Mucosa of descending colon (tissue), 3 donors: ENCODE measurements around the gene CRTAC1. TPM values are rescaled to one million over a fixed set of nuclear protein-coding genes. Genes with fewer than 3 reads are reported as not detected.

Source experiments
- ATAC-seq: fragments of 200-7000 bp; cut with Tn5 transposase; one replicate; pipeline ENCODE4 v1.9.1; 2020; ENCODE audit warnings: mild to moderate bottlenecking, moderate library complexity
- DNase-seq, 3 donors: peaks; one replicate each; pipeline ENCODE4 v3.0.0-alpha.2; 2020
- H3K36me3 ChIP-seq: fragments of 200-600 bp; one replicate; pipeline ENCODE4 v1.8.0; 2021; ENCODE audit warnings: low read depth, mild to moderate bottlenecking
- H3K4me1 ChIP-seq: fragments of 200-600 bp; one replicate; pipeline ENCODE4 v1.8.0; 2021; ENCODE audit warnings: low read depth, mild to moderate bottlenecking
- H3K4me3 ChIP-seq: fragments of 200-600 bp; one replicate; pipeline ENCODE4 v1.8.0; 2021; ENCODE audit warnings: mild to moderate bottlenecking
- H3K9me3 ChIP-seq: fragments of 200-600 bp; one replicate; pipeline ENCODE4 v1.8.0; 2021; ENCODE audit warnings: mild to moderate bottlenecking
- CTCF ChIP-seq: fragments of 200-600 bp; IDR thresholded peaks from one replicate; pipeline ENCODE4 v1.8.0; 2022; ENCODE audit warnings: antibody characterized with exemption, mild to moderate bottlenecking
- intact Hi-C, 2 donors: fragments of 100-400 bp; cut with DNase I in 1 of 2; cut with micrococcal nuclease in 1 of 2; formaldehyde crosslinking; loops; one replicate each; pipeline versions ENCODE4 v1.11.0 to v1.11.1; 2022; cut with DNase I, micrococcal nuclease
- total RNA-seq, 3 donors: library from RNA; stranded (reverse); fragmentation: NEBNext Ultra II Directional in 2 of 3; extraction: Animal tissue kit (Norgen Biotek cat#: 25700) in 2 of 3; gene quantifications; one replicate each; pipeline versions ENCODE4 v1.2.1 to v1.2.4, GENCODE V29; 2021 to 2023
- donor health status: DM: no; HTN: no; CAD: no; lungs with moderate emphysema.
- donor health status: DM: no; HTN: no; CAD: no.
- donor health status: DM: no; HTN: yes; CAD: no.

The CRTAC1 gene
- total RNA-seq, 3 donors from 2014 or later: 0.17 to 8.8 (median 1.0) TPM

GRCh38 chr10:97889461-97890265, 140.8 kb downstream of the CRTAC1 start:
- DNase-seq (no peak), ATAC-seq (no peak)
- no peaks in the 10 kb centered on the region for H3K36me3 ChIP-seq
- intact Hi-C loops: no loop called here
- H3K4me1 ChIP-seq: no peaks in the 10 kb centered on the region
- no peaks in the 10 kb centered on the region for H3K9me3 ChIP-seq
- TF ChIP-seq CTCF: no peak
- H3K4me3 ChIP-seq: no peak overlapping the region

- no peak for TF ChIP-seq CTCF
- Histone ChIP-seq H3K4me1 (no peaks in the 10 kb centered on the region), H3K4me3 (no peak overlapping the region), H3K36me3 (no peaks in the 10 kb centered on the region), H3K9me3 (no peaks in the 10 kb centered on the region)
- peak in 1 of 3 donors; percentile 30 for DNase-seq
- intact Hi-C loops: no loop called here
- ATAC-seq: peak; percentile 73
These were observed 141.7 kb downstream of the CRTAC1 start for GRCh38 chr10:97888641-97889262.

- DNase-seq: no peak
- Histone ChIP-seq H3K36me3 (no peaks in the 10 kb centered on the region), H3K4me3 (no peak overlapping the region), H3K9me3 (no peaks in the 10 kb centered on the region), H3K4me1 (no peaks in the 10 kb centered on the region)
- intact Hi-C loops: no loop called here
- no peak for TF ChIP-seq CTCF
- no peak for ATAC-seq
These were observed 142.3 kb downstream of the CRTAC1 start for GRCh38 chr10:97888134-97888533.

- H3K36me3 ChIP-seq: no peaks in the 10 kb centered on the region
- TF ChIP-seq CTCF: no peak
- DNase-seq: no peak
These were observed 143.0 kb downstream of the CRTAC1 start for GRCh38 chr10:97887399-97887798.

GRCh38 chr10:97886286-97886685, 144.1 kb downstream of the CRTAC1 start:
- intact Hi-C loops: no loop called here
- H3K4me1 ChIP-seq: no peaks in the 10 kb centered on the region
- H3K4me3 ChIP-seq: no peak overlapping the region
- DNase-seq (no peak), ATAC-seq (no peak)
- no peaks in the 10 kb centered on the region for H3K36me3 ChIP-seq
- H3K9me3 ChIP-seq: no peaks in the 10 kb centered on the region
- no peak for TF ChIP-seq CTCF

More at GRCh38 chr10:97887399-97887798, 143.0 kb downstream of the CRTAC1 start:
- no peak for ATAC-seq
- Histone ChIP-seq H3K4me3 (no peak overlapping the region), H3K9me3 (no peaks in the 10 kb centered on the region), H3K4me1 (no peaks in the 10 kb centered on the region)
- intact Hi-C loops: no loop called here
